Upper lobe of left lung (tissue), 6 donors: ENCODE data around the gene TOR3A. TPM values are rescaled to one million over a fixed set of nuclear protein-coding genes. Genes with fewer than 3 reads are reported as not detected.
A peak's percentile ranks its signal among the peaks of the same experiment; 100 is the strongest.

Experiments used
- ATAC-seq, 2 donors: fragments of 200-7000 bp; cut with Tn5 transposase; one replicate each; pipeline ENCODE4 v1.9.1; 2022; ENCODE audit warnings: mild to moderate bottlenecking in 2 of 2, moderate library complexity in 2 of 2; ENCODE audit not compliant: low FRiP score in 2 of 2
- DNase-seq, 2 donors: peaks; one replicate each; pipeline ENCODE4 v3.0.0-alpha.2; 2019 to 2020
- H3K27ac ChIP-seq, 4 donors: fragments of 200-600 bp; sonication (generic); one replicate each; pipeline ENCODE4 v1.5.1; 2016 to 2019
- H3K27me3 ChIP-seq, 4 donors: fragments of 200-600 bp; sonication (generic); one replicate each; pipeline ENCODE4 v1.5.1; 2017 to 2019
- H3K36me3 ChIP-seq, 4 donors: fragments of 200-600 bp; sonication (generic); one replicate each; pipeline ENCODE4 v1.5.1; 2016 to 2019
- H3K4me1 ChIP-seq, 4 donors: fragments of 200-600 bp; sonication (generic); one replicate each; pipeline ENCODE4 v1.5.1; 2018 to 2019
- H3K4me3 ChIP-seq, 4 donors: fragments of 200-600 bp; sonication (generic); one replicate each; pipeline ENCODE4 v1.5.1; 2017 to 2019; ENCODE audit warnings: mild to moderate bottlenecking in 2 of 4, moderate library complexity in 1 of 4
- H3K9me3 ChIP-seq, 4 donors: fragments of 200-600 bp; sonication (generic); one replicate each; pipeline ENCODE4 v1.5.1; 2018 to 2019
- EP300 ChIP-seq, 4 donors: sonication (generic); formaldehyde crosslinking; IDR thresholded peaks; one replicate each; pipeline ENCODE4 v1.5.1; 2017; ENCODE audit warnings: antibody characterized with exemption in 4 of 4, control low read depth in 2 of 4
- POLR2A ChIP-seq, 4 donors: fragments of 450-650 bp; IDR thresholded peaks; one replicate each; pipeline ENCODE4 v1.5.1; 2016 to 2017; ENCODE audit warnings: antibody characterized with exemption in 4 of 4, mild to moderate bottlenecking in 2 of 4
- POLR2AphosphoS5 ChIP-seq, 2 donors: sonication (generic); formaldehyde crosslinking; IDR thresholded peaks; one replicate each; pipeline ENCODE4 v1.5.1; 2017; ENCODE audit warnings: antibody characterized with exemption in 2 of 2
- WGBS, 2 donors: methylation state at CpG; one replicate each; pipeline ENCODE4 v1.1.5; 2017 to 2018; 5-methylcytosine and 5-hydroxymethylcytosine counted together
- total RNA-seq, 6 donors: library from RNA; depleted of rRNA in 4 of 6; stranded (reverse); fragments of >200 nt in 4 of 6; gene quantifications; one replicate each; pipeline versions ENCODE4 v1.1.0 to v1.2.1, GENCODE V29; 2016 to 2021
- TF ChIP-seq, protein P1 (sequence below), 6 experiments: fragments of 450-650 bp in 4 of 6; fragments of 200-600 bp in 2 of 6; sonication (generic) in 2 of 6; IDR thresholded peaks; one replicate each; pipeline ENCODE4 v1.5.1; 2016 to 2019; ENCODE audit warnings: antibody characterized with exemption in 6 of 6
- donor health status: DM: no; HTN: no; CAD: no; lungs with moderate emphysema.
- donor health status: DM: no; HTN: yes; CAD: no; lungs with severe emphysema.

TOR3A gene
- total RNA-seq, 6 donors from 2014 or later, result 26.2 to 44.1 (median 29.5) TPM

GRCh38 chr1:179104611-179105250, 22.9 kb downstream of the TOR3A start:
- H3K9me3 ChIP-seq, result no peaks in the 10 kb centered on the region
- no peak overlapping the region for H3K27ac ChIP-seq
- 85 to 89% methylated on average over 3 of the region's 3 CpGs for WGBS, 2 donors
- DNase-seq, result no peak
- H3K4me1 ChIP-seq, result peaks cover 0 to 3% (median 0%) of the 10 kb centered on the region in 4 donors
- ATAC-seq, result no peak
- TF ChIP-seq, protein P1, sequence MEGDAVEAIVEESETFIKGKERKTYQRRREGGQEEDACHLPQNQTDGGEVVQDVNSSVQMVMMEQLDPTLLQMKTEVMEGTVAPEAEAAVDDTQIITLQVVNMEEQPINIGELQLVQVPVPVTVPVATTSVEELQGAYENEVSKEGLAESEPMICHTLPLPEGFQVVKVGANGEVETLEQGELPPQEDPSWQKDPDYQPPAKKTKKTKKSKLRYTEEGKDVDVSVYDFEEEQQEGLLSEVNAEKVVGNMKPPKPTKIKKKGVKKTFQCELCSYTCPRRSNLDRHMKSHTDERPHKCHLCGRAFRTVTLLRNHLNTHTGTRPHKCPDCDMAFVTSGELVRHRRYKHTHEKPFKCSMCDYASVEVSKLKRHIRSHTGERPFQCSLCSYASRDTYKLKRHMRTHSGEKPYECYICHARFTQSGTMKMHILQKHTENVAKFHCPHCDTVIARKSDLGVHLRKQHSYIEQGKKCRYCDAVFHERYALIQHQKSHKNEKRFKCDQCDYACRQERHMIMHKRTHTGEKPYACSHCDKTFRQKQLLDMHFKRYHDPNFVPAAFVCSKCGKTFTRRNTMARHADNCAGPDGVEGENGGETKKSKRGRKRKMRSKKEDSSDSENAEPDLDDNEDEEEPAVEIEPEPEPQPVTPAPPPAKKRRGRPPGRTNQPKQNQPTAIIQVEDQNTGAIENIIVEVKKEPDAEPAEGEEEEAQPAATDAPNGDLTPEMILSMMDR (IDR thresholded peaks at IDR 0.05), result no peak
- TF ChIP-seq EP300 (IDR thresholded peaks at IDR 0.05) (no peak), POLR2A (IDR thresholded peaks at IDR 0.05) (no peak), POLR2AphosphoS5 (IDR thresholded peaks at IDR 0.05) (no peak)
- peaks cover under 1 to 36% (median 22%) of the 10 kb centered on the region in 4 donors for H3K36me3 ChIP-seq
- H3K4me3 ChIP-seq, result no peak overlapping the region
- H3K27me3 ChIP-seq, result no peaks in the 10 kb centered on the region

- H3K27ac ChIP-seq, result no peak overlapping the region
- ATAC-seq (no peak), DNase-seq (peak in 1 of 2 donors; percentile 34)
- TF ChIP-seq EP300 (IDR thresholded peaks at IDR 0.05) (no peak), POLR2AphosphoS5 (IDR thresholded peaks at IDR 0.05) (no peak), POLR2A (IDR thresholded peaks at IDR 0.05) (no peak)
- TF ChIP-seq, protein P1 (IDR thresholded peaks at IDR 0.05), result peak in 3 of 6 experiments; percentile 15 to 46 (median 35)
- H3K27me3 ChIP-seq, result no peaks in the 10 kb centered on the region
- WGBS, 2 donors, result 73 to 77% methylated on average over 7 of the region's 7 CpGs
- no peak overlapping the region for H3K4me3 ChIP-seq
- H3K36me3 ChIP-seq, result peaks cover 7 to 42% (median 28%) of the 10 kb centered on the region in 4 donors
- H3K9me3 ChIP-seq, result no peaks in the 10 kb centered on the region
- peaks cover 0 to 3% (median 0%) of the 10 kb centered on the region in 4 donors for H3K4me1 ChIP-seq
These were observed 23.5 kb downstream of the TOR3A start for GRCh38 chr1:179105393-179105792.

DNA sequence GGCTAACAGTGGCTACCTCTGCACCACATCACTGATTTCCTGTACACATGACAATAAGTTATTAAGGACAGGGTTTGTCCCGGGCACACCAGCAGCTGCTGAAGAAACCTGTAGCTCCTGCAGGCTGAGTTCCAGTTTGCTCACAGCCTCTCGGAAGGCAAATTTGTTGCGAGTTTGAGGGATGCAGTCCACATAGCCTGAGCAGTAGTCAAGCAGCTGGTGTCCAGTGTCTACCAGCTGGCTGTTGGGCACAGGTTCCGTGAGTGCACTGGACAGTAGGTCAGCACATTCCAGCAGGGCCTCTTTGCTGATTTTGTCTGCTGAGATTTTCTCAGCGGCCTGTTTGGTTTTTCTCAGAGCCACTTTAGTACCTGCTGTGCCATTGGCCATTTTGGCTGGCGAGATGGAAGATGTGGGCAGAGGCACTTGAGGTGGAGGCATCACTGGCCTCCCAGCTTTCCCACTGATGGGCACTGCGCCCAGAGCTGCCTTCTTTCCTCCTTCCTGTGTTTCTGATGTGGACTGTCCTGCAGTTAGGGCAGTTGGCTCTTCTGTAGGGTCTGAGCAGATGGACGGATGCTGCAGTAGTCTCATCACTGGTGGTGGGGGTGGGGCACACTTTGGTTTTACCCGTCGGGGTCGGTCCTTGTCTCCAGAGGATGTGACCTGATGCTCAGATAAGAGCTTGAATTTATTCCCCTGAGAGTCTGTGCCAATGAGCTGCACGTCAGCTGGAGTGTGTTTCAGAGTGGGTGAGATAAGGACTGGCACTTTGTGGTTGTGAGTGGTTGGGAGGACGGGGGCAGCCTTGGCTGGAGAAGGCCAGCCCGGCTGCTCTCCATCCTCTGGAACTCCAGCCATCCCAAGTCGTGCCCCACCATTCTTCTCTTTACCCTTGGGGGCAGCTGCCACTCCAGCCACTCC, 26.1 kb downstream of the TOR3A start:
- TF ChIP-seq, protein P1 (IDR thresholded peaks at IDR 0.05), result no peak
- TF ChIP-seq POLR2A (IDR thresholded peaks at IDR 0.05) (no peak), EP300 (IDR thresholded peaks at IDR 0.05) (no peak)
- DNase-seq, result no peak
- Histone ChIP-seq H3K9me3 (no peaks in the 10 kb centered on the region), H3K4me1 (peaks cover 0 to 3% (median 0%) of the 10 kb centered on the region in 4 donors), H3K4me3 (no peak overlapping the region), H3K27me3 (no peaks in the 10 kb centered on the region), H3K27ac (no peak overlapping the region), H3K36me3 (peaks cover 15 to 62% (median 41%) of the 10 kb centered on the region in 4 donors)
- WGBS, 2 donors, result 69 to 80% methylated on average over 11 to 15 of the region's 15 CpGs
- peak in 1 of 2 donors; percentile 8 for ATAC-seq

DNA sequence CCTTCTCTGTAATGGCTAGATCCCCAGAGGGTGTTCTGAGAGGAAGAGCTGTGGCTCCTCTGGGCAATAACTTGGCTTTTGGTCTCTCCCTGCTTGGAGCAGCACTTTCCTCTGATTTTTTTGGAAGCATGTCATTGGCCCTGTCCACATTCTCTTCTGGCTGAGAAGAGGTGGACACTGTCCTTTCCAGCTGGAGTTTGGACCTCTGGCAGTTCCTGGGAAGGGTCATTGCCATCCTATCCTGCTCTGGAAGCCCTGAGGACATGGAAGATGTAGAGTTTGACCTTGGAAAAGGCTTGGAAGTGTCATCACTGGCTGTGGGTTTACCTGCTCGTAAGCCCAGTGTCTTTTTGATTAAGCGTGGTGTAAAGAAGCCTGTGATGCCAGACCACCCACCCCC, 26.8 kb downstream of the TOR3A start:
- ATAC-seq (no peak), DNase-seq (no peak)
- Histone ChIP-seq H3K9me3 (no peaks in the 10 kb centered on the region), H3K27ac (no peak overlapping the region), H3K4me1 (peaks cover 0 to 3% (median 0%) of the 10 kb centered on the region in 4 donors), H3K36me3 (peaks cover 15 to 69% (median 41%) of the 10 kb centered on the region in 4 donors), H3K4me3 (no peak overlapping the region), H3K27me3 (no peaks in the 10 kb centered on the region)
- 95 to 100% methylated on average over 1 to 2 of the region's 2 CpGs for WGBS, 2 donors
- TF ChIP-seq EP300 (IDR thresholded peaks at IDR 0.05) (no peak), POLR2A (IDR thresholded peaks at IDR 0.05) (no peak), POLR2AphosphoS5 (IDR thresholded peaks at IDR 0.05) (no peak)
- TF ChIP-seq, protein P1 (IDR thresholded peaks at IDR 0.05), result no peak
